Fibroblast of lung (primary cell): ENCODE measurements around the gene ARHGEF11.
"Not testable (repeated sequence)": the region's sequence is repeated elsewhere in the genome, so short reads cannot be mapped to it uniquely, and the experiment has no call there.

Source experiments
- CTCF ChIP-seq, 2 donors: IDR thresholded peaks in 1 of 2; conservative IDR thresholded peaks in 1 of 2; 1 replicate in 1 of 2; 2 replicates in 1 of 2; pipeline ENCODE4 v1.5.1; 2011 to 2012; ENCODE audit warnings: low read length in 2 of 2, control low read depth in 1 of 2, inconsistent platforms in 1 of 2, low read depth in 1 of 2, mild to moderate bottlenecking in 1 of 2
- EZH2 ChIP-seq: IDR thresholded peaks from 2 replicates; pipeline ENCODE4 v1.5.1; 2012; ENCODE audit warnings: low read length, control low read depth, mild to moderate bottlenecking; ENCODE audit errors: missing control alignments

GRCh38 chr1:157059241-157059640, 13.7 kb upstream of the ARHGEF11 start:
- not testable (repeated sequence) for TF ChIP-seq CTCF (conservative IDR thresholded peaks at IDR 0.05 in 1 of 2, IDR thresholded peaks at IDR 0.05 in 1 of 2; ENCODE audit: low read depth in 1 of 2, low read length in 2 of 2); EZH2
